Measurements from ENCODE around the gene PANK1. TPM values are rescaled to one million over a fixed set of nuclear protein-coding genes. Genes with fewer than 3 reads are reported as not detected.
"Not testable (repeated sequence)": the region's sequence is repeated elsewhere in the genome, so short reads cannot be mapped to it uniquely, and the experiment has no call there.

Gene PANK1
- polyA plus RNA-seq, 3 donors: 49.7 to 54.1 (median 51.9) TPM

DNA sequence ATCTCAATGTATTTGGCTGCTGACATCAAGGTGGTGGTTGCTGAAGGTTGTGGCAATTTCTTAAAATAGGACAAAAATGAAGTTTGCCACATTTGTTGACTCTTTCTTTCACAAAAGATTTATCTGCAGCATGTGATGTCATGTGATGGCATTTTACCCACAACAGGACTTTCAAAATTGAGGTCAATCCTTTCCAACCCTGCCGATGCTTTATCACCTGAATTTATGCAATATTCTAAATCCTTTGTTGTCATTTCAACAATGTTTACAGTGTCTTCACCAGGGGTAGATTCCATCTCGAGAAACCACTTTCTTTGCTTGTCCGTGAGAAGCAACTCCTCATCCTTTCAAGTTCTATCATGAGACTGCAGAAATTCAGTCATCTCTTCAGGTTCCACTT lies 69.0 kb downstream of the PANK1 start:
- DNase-seq (ENCODE audit: low read depth in 3 of 3, low spot score in 2 of 3): no peak

DNA sequence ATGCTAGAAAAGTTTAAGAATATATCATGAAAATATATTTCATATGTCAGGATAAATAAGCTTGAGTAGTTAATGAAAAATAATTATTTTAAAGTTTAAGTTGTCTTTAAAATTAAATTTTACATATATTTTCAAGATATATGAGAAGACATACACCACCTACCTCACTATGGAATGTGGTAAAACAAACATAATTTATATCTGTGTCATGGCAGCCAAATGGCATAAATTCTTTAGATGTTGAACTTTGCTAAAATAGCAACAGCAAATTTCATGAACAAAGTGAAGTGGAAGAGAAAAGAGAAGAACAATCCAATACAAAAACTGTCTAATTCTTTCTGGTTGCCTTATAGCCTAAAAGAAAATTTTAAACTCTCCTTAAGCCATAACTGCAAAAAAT lies 70.0 kb downstream of the PANK1 start:
- no peak for DNase-seq (ENCODE audit: low read depth in 3 of 3, low spot score in 2 of 3)

DNA sequence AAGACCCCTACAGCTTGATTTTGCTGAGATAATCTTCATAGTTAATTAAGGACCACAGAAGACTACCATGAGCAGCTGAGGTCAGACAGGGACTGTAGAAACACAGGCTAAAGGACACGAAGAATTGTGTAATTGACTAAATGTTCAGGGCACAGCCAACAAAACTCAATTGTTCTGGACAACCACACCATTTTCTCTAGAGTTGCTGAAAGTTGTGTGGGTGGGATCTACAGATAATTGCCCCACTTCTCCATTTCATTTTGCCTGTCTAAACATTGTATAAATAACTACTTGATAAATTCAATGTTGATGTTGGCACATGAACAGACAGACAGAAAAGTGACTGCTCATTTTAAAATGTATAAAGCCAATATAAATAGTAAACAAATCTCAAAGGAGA lies 70.7 kb downstream of the PANK1 start:
- DNase-seq (ENCODE audit: low read depth in 3 of 3, low spot score in 2 of 3): no peak

DNA sequence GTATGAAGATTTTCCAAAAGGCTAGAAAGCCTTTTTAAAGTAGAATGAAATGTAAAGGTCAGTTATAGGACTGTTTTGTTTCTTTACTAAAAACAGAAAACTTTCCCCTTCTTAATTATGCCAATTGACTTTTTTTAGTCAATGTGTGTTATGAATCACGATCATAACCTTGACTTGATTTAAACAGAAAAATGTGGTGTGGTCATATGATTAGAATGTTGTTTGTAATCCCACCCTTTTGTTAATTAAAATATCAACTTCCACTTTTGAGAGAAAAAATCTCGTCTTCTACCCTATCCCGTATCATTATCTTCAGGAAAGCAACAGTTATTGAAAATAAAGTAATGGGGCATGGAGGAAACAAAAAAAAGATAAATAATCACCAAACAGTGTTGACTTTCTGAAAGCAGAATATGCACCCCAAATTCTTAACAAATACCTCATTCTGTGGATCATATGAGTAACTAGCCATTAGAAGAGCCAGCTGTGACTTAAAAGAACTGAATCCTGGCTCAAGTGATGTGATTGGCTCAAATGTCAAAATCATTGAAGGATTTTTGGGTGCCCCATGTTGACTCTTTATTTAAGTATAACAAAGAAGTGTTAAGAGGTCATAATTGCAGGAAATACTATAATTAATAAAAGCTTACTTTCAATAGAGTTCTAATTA lies 77.3 kb downstream of the PANK1 start:
- DNase-seq (ENCODE audit: low read depth in 3 of 3, low spot score in 2 of 3): no peak

DNA sequence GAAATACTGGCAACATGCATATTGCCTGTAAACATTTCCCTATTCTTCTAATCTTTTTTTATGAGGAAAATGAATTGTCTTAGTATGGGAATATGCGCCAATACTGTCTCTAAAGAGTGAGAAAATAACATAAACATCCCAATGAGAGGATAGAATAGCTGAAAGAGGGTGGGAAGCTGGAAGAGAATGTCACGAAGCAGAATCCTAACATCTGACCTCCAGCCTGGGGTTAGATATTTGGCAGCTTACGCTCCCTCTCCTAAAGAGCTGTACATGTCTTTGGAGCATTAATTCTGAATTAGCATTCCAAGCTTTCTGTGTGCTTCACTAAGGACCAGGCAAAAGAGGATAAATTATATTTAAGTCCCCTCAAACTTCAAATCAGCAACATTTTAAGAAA lies 78.0 kb downstream of the PANK1 start:
- no peak for DNase-seq (ENCODE audit: low read depth in 3 of 3, low spot score in 2 of 3)

DNA sequence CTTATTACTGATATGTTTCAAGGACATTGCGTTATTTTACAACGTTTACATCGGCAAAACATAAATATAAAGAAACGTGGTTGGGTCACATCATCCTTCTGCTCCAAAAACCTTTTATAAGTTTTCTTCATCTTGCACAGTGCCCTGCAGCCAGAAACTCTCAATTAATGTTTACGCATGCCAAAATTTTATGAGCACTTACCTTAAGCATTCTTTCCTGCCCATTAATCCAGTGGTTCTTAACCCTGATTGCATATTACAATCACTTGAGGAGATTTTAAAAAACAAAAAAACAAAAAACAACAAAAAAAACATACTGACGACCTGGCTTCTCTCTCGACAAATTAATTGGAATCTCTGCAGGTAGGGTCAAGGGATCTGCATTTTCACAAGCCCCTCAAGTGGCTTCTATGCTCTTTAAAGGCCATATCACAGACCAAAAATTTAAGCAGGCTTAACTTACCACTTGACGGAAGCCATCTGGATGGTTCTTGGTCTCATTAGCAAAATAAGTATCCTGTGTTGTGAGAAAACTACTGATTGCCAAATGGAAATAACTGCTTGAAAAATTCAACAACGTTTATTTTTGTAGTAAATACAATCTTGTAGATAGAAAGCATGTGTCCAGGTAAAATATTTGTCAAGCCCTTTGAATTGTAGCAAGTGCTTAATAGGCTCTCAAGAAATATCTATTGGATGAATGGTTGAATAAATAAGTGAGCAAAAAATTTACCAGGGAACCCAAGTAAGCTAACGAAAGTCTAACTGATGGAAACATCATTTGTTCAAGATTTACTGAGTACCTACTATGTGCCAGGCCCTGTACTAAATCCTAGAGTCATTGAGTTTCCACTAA lies 78.7 kb downstream of the PANK1 start:
- DNase-seq (ENCODE audit: low read depth in 3 of 3, low spot score in 2 of 3): no peak

DNA sequence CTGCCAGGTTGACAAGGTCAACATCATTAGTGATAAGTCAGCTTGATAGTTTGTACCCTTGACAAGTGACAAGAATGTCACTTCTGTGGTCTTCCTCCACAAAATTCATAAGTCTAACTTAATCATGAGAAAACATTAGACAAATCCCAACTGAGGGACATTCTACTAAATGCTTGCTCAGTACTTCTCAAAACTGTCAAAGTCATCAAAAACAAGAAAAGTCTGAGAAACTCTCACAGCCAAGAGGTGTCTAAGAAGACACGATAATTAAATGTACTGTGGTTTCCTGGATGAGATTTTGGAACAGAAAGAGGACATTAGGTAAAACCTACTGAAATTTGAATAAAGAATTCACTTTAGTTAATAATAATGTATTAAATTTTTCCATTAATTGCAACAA lies 79.9 kb downstream of the PANK1 start:
- no peak for DNase-seq (ENCODE audit: low read depth in 3 of 3, low spot score in 2 of 3)

DNA sequence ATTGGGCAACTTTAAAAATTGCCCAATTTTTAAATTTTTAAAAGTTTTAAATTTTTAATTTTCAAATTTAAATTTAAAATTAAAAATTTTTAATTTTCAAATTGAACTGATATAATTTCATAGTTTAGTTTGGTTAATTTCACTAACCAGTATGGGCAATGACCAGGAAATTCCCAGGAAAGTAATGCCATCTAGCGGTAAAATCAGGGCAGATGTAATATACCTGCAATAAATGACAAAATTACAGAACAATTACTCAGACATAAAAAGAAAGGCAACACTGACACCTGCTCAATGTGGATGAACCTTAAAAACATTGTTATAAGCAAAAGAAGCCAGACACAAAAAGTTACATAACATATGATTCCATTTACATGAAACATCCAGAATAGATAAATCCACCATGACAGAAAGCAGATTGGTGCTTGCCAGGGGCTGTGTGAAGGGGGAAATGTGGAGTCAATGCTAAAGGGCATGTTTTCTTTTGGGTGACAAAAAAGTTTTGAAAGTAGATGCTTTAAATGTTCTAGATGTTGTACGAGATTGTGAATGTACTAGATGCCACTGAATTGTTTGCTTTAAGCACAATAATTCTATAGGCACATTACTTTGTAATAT lies 81.1 kb downstream of the PANK1 start:
- DNase-seq (ENCODE audit: low read depth in 3 of 3, low spot score in 2 of 3): no peak

DNA sequence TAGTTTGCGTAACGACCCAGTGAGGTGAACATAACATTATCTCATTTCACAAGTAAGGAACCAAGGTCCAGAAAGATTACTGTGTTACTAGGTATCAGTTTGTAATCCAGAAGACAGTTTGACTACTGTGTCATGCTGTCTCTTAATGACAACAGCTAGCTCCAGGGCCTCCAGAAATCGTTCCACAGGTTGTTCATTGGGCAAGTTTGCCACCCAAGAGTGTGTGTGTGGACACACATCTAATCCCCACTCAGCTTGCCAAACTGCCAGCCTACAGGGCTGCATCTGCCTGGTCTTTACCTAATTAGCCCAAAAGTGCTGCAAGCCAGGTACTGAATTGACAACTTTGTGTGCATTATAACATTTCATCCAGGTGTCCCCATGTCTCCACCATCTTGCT lies 81.7 kb downstream of the PANK1 start:
- no peak for DNase-seq (ENCODE audit: low read depth in 3 of 3, low spot score in 2 of 3)

DNA sequence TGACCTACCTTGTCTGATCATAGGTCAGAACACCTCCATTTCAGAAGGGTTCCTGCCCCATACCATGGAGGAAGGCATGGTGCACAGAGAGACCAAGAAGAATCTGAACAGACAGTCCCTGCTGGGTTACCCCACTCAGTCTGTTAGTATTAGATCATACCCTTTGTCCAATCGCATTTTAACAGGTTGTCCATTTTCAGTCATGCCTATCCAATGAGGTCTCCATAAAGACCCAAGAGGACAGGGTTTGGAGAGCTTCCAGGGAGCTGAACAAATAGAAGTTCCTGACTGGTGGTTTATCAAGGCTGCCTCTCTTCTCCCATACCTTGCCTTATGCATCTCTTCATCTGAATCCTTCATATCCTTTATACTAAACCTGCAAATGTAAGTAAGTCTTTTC lies 88.4 kb downstream of the PANK1 start:
- DNase-seq (ENCODE audit: low read depth in 3 of 3, low spot score in 2 of 3): no peak

DNA sequence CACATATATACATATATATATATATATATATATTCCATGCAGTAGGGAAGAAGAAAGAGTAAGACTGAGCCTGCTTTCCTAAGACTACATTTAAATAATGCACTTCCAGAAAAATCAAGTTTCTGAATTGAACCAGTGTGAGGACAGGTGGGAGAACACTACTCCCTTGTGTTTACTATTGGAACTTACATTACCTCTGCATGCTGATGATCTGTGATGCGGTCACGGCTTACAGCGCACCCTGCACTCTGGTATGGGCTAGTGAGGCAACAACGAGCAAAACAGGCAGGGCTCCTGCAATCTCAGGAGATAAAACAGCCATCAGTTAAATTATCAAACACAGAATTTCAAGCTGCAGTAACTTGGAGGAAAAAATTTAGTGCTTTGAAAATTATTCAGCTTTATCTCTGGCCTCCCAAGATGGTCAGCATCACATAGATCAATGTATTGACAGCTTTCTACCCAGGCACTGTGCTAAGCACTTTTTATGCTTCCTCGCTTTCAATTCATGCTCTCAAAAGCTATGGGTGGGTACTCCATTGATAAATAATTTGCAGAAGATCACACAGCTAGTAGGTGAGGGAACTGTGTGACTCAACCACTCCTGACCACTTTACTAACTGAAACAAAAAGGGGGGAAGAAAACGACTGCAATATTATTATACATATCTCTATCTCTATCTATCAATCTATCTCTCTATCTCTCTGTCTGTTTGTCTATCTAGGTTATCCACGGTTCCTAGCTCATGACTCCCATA lies 89.2 kb downstream of the PANK1 start:
- no peak for DNase-seq (ENCODE audit: low read depth in 3 of 3, low spot score in 2 of 3)

DNA sequence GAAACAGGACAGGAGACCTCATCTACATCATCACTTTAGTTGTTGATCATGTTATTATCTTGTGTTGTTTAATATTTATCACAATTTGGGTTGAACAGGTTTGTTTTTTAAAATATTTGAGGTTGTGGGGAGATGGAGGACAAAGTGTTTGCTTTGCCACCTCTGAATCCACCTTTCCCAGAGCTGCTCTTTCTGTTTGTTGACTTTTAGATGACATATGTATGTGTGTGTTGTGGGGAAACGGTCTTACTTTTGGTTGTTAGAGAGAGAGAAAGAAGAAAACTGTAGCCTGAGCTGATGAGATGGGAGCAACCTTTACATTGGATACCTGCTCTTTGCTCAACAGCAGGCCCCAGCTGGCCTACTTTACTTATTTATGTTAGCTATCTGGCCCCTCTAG lies 90.6 kb downstream of the PANK1 start:
- no peak for DNase-seq (ENCODE audit: low read depth in 3 of 3, low spot score in 2 of 3)

DNA sequence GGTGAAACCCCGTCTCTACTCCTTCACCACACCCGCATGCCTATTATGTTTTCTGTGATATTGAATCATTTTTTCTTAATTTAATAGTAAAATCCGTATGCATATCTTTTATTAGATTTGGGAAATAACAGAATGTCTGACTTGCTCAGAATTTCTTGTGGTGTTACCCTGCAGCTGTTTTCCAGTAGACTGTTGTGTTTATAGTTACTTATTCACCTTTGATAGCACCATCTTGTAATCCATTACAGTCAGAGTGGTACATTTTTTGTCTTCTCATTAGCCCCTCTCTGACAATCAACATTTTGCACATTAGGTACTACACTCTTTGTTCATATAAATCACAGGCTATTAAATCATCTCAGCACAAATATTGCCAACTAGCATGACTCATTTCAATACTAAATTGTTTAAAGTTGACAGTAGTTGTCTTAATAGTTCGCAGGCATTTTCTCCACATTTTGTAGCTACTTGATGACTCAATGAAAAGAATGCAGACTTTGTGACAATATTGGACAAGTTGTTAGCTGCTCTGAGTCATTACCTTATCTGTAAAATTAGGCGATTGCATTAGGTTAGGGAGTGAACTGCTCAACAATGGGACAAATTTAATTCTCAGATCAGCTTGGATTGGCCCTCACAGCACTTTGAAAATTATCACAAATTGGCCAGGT lies 91.8 kb downstream of the PANK1 start:
- no peak for DNase-seq (ENCODE audit: low read depth in 3 of 3, low spot score in 2 of 3)

DNA sequence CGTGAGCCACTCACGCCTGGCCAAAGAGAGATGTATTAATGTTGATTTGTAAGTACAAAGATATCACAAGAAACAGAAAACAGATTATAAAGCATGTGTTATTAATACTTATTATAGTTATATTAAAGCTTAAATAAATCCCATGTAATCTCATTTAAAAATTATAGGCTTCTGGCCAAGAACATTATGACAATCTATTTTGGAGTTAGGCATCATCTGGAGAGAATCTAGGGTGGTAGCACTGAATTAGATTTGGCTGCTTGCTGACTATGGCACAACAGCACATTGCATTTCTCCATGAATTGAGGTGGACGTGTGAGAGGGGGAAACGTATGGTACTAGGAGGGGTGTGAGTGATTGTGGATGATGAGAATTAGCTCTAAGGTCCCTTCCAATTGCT lies 92.8 kb downstream of the PANK1 start:
- no peak for DNase-seq (ENCODE audit: low read depth in 3 of 3, low spot score in 2 of 3)

DNA sequence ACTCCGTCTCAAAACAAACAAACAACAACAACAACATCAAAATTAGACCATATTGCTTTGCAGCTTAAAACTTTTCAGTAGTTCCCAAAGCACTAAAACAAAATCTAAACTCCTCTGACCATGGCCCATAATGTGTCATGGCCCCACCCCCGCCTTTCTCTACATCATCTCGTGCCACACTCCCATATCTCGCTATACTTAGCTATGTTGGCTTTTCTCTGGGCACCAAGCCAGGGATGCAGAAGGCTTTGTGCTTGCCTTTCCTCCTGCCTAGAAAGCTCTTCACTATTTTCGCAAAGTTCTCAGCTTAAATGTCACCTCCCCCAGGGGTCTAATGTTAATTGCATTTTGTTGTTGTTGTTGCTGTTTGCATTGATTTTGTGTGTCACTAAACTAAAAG lies 94.5 kb downstream of the PANK1 start:
- no peak for DNase-seq (ENCODE audit: low read depth in 3 of 3, low spot score in 2 of 3)

DNA sequence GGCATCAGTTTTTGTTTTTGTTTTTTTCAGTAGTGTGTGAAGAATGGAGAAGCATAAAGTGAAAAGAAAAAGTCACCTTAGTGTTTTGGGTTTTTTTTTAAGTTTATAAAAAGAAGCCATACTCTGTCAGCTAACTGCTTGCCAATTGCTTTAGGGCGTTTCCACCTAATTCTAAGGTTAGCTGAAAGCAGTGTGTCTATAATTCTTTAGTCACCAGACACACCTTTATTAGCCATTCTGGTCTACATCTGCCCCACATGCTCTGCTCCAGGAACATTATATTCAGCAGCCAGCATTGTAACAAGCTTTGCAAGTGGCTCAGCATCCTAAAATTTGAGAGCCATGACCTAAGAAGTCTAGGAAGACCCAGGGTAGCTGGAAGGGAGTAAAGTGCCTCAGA lies 95.5 kb downstream of the PANK1 start:
- DNase-seq (ENCODE audit: low read depth in 3 of 3, low spot score in 2 of 3): no peak

DNA sequence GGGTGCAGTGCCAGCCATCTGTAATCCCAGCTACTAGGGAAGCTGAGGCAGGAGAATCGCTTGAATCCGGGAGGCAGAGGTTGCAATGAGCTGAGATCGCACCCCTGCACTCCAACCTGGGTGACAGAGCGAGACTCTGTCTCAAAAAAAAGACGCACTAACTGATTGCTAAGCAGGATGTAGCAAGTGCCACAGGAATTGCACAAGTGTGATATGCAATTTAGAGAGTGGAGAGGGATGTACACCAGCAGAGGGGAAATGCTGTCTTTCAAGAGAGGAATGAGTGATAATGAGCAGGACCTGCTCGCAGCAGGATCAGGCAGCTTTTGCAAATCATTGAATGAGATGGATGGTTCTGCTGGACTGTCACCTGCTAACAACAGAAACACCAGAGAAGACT lies 96.4 kb downstream of the PANK1 start:
- no peak for DNase-seq (ENCODE audit: low read depth in 3 of 3, low spot score in 2 of 3)

DNA sequence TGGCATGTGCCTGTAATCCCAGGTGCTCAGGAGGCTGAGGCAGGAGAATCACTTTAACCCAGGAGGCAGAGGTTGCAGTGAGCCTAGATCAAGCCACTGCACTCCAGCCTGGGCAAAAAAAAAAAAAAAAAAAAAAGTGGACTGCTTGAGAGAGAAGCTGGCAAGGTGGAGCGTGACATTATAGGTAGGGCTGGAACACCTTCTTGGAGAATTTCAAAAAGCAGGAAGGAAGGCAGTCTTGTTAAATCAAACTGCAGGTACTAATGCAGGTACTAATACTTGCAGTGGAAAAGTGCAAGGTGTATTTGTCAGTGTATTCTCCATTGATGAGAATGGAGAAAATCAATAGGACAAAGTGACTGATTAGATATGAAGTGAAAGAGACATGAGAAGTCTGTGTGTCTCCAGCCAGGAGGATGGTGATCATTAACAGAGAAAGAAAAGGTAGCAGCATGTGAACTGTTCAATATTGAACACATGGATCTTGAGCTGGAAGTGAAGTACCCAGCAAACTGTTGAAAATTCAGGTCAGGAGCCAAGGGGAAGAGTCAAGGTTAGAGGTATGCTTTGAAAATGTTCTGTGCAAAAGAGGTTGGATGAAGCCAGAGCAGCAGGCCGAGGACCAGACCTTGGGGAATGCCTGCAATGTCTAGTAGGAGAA lies 97.1 kb downstream of the PANK1 start:
- DNase-seq (ENCODE audit: low read depth in 3 of 3, low spot score in 2 of 3): no peak

DNA sequence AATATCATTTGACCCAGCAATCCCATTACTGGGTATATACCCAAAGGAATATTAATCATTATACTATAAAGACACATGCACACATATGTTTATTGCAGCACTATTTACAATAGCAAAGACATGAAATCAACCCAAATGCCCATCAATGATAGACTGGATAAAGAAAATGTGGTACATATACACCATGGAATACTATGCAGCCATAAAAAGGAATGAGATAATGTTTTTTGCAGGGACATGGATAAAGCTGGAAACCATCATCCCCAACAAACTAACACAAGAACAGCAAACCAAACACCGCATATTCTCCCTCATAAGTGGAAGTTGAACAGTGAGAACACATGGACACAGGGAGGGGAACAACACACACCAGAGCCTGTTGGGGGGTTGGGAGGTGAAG lies 98.4 kb downstream of the PANK1 start:
- not testable (repeated sequence) for DNase-seq (ENCODE audit: low read depth in 3 of 3, low spot score in 2 of 3)

DNA sequence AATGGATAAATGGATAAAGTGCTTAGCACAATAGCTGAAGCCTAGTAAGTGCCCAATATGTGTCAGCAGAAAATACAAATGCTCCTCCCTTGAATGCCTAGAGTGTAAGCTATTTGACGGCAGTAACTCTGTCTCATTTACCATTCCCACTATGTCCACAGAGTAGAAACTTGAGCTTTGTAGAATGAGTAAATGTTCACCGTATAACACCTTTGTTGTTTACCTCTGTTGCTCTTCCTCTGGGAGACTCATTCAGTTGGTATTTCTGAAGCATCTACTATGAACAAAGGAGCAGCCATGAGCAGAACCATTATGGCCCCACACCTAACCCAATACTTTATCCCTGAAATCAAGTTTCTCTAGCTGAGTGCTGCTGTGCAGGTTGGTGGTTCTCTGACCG lies 101.2 kb downstream of the PANK1 start:
- DNase-seq (ENCODE audit: low read depth in 3 of 3, low spot score in 2 of 3): no peak

All from right renal cortex interstitium (tissue), 3 donors.